ENCODE measurements around the gene C2CD3. TPM values are rescaled to one million over a fixed set of nuclear protein-coding genes. Genes with fewer than 3 reads are reported as not detected.

Gene C2CD3
- total RNA-seq, 1 experiment from 2014 or later: 22.0 TPM

DNA sequence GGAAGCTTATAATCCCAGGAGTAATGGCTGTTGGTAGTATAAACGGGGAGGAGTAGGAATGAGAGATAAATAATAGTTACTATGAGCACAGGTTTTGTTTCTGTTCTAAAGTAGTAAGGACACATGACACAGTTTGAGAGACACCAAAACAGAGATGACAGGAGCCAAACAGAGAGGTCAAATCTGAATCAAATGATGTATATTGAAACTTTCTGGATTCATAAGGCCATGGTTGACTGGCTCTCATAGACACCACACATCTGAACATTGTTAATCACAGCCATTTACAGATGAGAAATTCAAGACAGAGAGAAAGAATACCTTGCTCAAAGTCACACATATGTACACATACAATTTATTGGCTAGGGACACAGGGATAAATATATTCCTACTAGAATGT lies 98.5 kb downstream of the C2CD3 start:
- TF ChIP-seq, protein P1, sequence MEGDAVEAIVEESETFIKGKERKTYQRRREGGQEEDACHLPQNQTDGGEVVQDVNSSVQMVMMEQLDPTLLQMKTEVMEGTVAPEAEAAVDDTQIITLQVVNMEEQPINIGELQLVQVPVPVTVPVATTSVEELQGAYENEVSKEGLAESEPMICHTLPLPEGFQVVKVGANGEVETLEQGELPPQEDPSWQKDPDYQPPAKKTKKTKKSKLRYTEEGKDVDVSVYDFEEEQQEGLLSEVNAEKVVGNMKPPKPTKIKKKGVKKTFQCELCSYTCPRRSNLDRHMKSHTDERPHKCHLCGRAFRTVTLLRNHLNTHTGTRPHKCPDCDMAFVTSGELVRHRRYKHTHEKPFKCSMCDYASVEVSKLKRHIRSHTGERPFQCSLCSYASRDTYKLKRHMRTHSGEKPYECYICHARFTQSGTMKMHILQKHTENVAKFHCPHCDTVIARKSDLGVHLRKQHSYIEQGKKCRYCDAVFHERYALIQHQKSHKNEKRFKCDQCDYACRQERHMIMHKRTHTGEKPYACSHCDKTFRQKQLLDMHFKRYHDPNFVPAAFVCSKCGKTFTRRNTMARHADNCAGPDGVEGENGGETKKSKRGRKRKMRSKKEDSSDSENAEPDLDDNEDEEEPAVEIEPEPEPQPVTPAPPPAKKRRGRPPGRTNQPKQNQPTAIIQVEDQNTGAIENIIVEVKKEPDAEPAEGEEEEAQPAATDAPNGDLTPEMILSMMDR (conservative IDR thresholded peaks at IDR 0.05): no peak
- H3K9me3 Mint-ChIP-seq: no peaks in the 10 kb centered on the region

More for the DNA sequence above, 98.5 kb downstream of the C2CD3 start:
- no peaks in the 10 kb centered on the region for H3K79me2 ChIP-seq (ENCODE audit: insufficient read depth, low read length)
- no peak overlapping the region for H4K91ac ChIP-seq (ENCODE audit: insufficient read length, low read depth, low read length)
- no peak overlapping the region for H3T11ph ChIP-seq (ENCODE audit: low read length)
- no peak overlapping the region for H4K8ac ChIP-seq (replicated peaks; ENCODE audit: insufficient read length, low read depth, low read length)
- H3K9ac ChIP-seq (ENCODE audit: extremely low read depth, insufficient read length, low read length): no peak overlapping the region
- H4K20me1 ChIP-seq (ENCODE audit: control insufficient read depth, insufficient read depth, insufficient read length): no peaks in the 10 kb centered on the region
- no peaks in the 10 kb centered on the region for H3K4me1 ChIP-seq (ENCODE audit: insufficient read depth, low read length)
- no peak overlapping the region for H3K14ac ChIP-seq (ENCODE audit: insufficient read depth, low read length)
- H2AK5ac ChIP-seq (ENCODE audit: insufficient read length, low read length): no peak overlapping the region
- H2BK5ac ChIP-seq (ENCODE audit: insufficient read length, low read length): no peak overlapping the region
- no peaks in the 10 kb centered on the region for H3K4me1 Mint-ChIP-seq
- H2BK120ac ChIP-seq (ENCODE audit: low read depth, low read length, poor library complexity, severe bottlenecking): no peak overlapping the region
- H3K27ac Mint-ChIP-seq: no peak overlapping the region
- no peaks in the 10 kb centered on the region for H3K23me2 ChIP-seq (ENCODE audit: insufficient read length, low read depth, low read length, poor library complexity, severe bottlenecking)
- H3K9me3 ChIP-seq (ENCODE audit: control insufficient read depth, low read depth, low read length): no peaks in the 10 kb centered on the region
- no peak overlapping the region for H3K18ac ChIP-seq (ENCODE audit: insufficient read length, low read depth, low read length)
- no peak overlapping the region for H3K56ac ChIP-seq (ENCODE audit: insufficient read length, low read depth, low read length)
- H3K4me2 ChIP-seq (ENCODE audit: insufficient read depth, insufficient read length, low read length): no peak overlapping the region
- H3K23ac ChIP-seq (ENCODE audit: insufficient read length, low read depth, low read length): no peak overlapping the region
- no peak overlapping the region for H3K27ac ChIP-seq (ENCODE audit: insufficient read length, low read depth, low read length)
- no peaks in the 10 kb centered on the region for H3K27me3 Mint-ChIP-seq (ENCODE audit: low read depth)
- no peaks in the 10 kb centered on the region for H3K79me1 ChIP-seq (ENCODE audit: insufficient read depth, low read depth, low read length, poor library complexity, severe bottlenecking)
- no peak overlapping the region for H3K4ac ChIP-seq (ENCODE audit: low read depth, low read length)
- H2BK15ac ChIP-seq (ENCODE audit: low read depth, low read length): no peak overlapping the region
- no peaks in the 10 kb centered on the region for H3K27me3 ChIP-seq (ENCODE audit: insufficient read depth, low read length)
- H4K5ac ChIP-seq (ENCODE audit: insufficient read length, low read depth, low read length): no peak overlapping the region
- H3K36me3 Mint-ChIP-seq (ENCODE audit: insufficient read depth in 1 of 3, low read depth in 3 of 3): peaks cover 7 to 16% (median 12%) of the 10 kb centered on the region in 3 experiments; a peak in 5 of 7 replicates
- no peak overlapping the region for H3K4me3 Mint-ChIP-seq
- WGBS (ENCODE audit: extremely low coverage, insufficient read length, low lambda C conversion rate): no CpG with 5 or more reads among the region's 1 CpG
- H2BK20ac ChIP-seq (ENCODE audit: low read depth, low read length, poor library complexity, severe bottlenecking): no peak overlapping the region
- H2BK12ac ChIP-seq (ENCODE audit: insufficient read length, low read depth, low read length): no peak overlapping the region
- no peak for DNase-seq
- no peak overlapping the region for H2AFZ ChIP-seq (ENCODE audit: low read length)

Data from H9 (cell line).